Peyer's patch (tissue), 4 donors: ENCODE data around the gene FAM83F. TPM values are rescaled to one million over a fixed set of nuclear protein-coding genes. Genes with fewer than 3 reads are reported as not detected.

Experiments
- DNase-seq, 3 donors: peaks; one replicate each; pipeline ENCODE4 v3.0.0-alpha.2; 2017 to 2019
- H3K27ac ChIP-seq, 4 donors: fragments of 200-600 bp; sonication (generic); one replicate each; pipeline ENCODE4 v1.5.1; 2016 to 2019
- H3K27me3 ChIP-seq, 2 donors: fragments of 200-600 bp; sonication (generic); one replicate each; pipeline ENCODE4 v1.5.1; 2019
- H3K36me3 ChIP-seq, 3 donors: fragments of 200-600 bp; sonication (generic); one replicate each; pipeline ENCODE4 v1.5.1; 2016 to 2019
- H3K4me1 ChIP-seq, 4 donors: fragments of 200-600 bp; sonication (generic); one replicate each; pipeline ENCODE4 v1.5.1; 2016 to 2019
- H3K4me3 ChIP-seq, 4 donors: fragments of 200-600 bp; sonication (generic); 1 replicate in 3 of 4; 2 replicates in 1 of 4; pipeline ENCODE4 v1.5.1; 2016 to 2019; ENCODE audit warnings: mild to moderate bottlenecking in 1 of 4
- H3K9me3 ChIP-seq, 4 donors: fragments of 200-600 bp; sonication (generic); one replicate each; pipeline ENCODE4 v1.5.1; 2016 to 2019; ENCODE audit warnings: mild to moderate bottlenecking in 1 of 4
- POLR2A ChIP-seq, 2 donors: fragments of 450-650 bp; IDR thresholded peaks; one replicate each; pipeline ENCODE4 v1.5.1; 2017; ENCODE audit warnings: antibody characterized with exemption in 2 of 2, mild to moderate bottlenecking in 2 of 2, moderate library complexity in 2 of 2
- total RNA-seq, 4 donors: library from RNA; depleted of rRNA; stranded (reverse); fragments of >200 nt; gene quantifications; one replicate each; pipeline ENCODE4 v1.1.0, GENCODE V29; 2016
- TF ChIP-seq, protein P1 (sequence below), 6 experiments: fragments of 450-650 bp in 4 of 6; fragments of 200-600 bp in 2 of 6; sonication (generic) in 1 of 6; IDR thresholded peaks; one replicate each; pipeline ENCODE4 v1.5.1; 2017 to 2019; ENCODE audit warnings: antibody characterized with exemption in 6 of 6, mild to moderate bottlenecking in 3 of 6, moderate library complexity in 1 of 6

The FAM83F gene
- total RNA-seq, 4 donors from 2014 or later, result 9.9 to 66.0 (median 51.1) TPM

DNA sequence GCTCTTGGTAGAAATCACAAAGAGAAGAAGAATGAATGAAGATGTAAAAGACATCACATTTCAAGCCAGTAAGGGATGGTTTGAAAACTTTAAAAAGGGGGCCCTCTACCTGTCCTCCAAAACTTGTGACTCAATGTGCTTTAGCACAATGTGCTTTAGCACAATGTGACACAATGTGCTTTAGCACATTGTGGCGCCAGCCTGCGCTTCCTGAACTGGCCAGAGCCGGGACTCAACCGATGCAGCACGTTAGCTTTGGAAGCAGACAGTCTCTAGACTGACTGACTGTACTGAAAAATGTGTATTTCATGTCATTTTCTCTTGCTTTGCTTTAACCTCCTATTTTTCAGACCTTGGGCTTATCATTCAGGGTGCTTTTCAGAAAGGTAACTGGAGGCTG lies 63.5 kb downstream of the FAM83F start:
- H3K27me3 ChIP-seq, result no peaks in the 10 kb centered on the region
- no peaks in the 10 kb centered on the region for H3K36me3 ChIP-seq
- no peak overlapping the region for H3K27ac ChIP-seq
- no peaks in the 10 kb centered on the region for H3K9me3 ChIP-seq
- no peak for DNase-seq
- H3K4me3 ChIP-seq, result no peak overlapping the region
- peaks cover 0 to 17% (median 6%) of the 10 kb centered on the region in 4 donors for H3K4me1 ChIP-seq
- TF ChIP-seq, protein P1, sequence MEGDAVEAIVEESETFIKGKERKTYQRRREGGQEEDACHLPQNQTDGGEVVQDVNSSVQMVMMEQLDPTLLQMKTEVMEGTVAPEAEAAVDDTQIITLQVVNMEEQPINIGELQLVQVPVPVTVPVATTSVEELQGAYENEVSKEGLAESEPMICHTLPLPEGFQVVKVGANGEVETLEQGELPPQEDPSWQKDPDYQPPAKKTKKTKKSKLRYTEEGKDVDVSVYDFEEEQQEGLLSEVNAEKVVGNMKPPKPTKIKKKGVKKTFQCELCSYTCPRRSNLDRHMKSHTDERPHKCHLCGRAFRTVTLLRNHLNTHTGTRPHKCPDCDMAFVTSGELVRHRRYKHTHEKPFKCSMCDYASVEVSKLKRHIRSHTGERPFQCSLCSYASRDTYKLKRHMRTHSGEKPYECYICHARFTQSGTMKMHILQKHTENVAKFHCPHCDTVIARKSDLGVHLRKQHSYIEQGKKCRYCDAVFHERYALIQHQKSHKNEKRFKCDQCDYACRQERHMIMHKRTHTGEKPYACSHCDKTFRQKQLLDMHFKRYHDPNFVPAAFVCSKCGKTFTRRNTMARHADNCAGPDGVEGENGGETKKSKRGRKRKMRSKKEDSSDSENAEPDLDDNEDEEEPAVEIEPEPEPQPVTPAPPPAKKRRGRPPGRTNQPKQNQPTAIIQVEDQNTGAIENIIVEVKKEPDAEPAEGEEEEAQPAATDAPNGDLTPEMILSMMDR (IDR thresholded peaks at IDR 0.05), result no peak
- no peak for TF ChIP-seq POLR2A (IDR thresholded peaks at IDR 0.05)

DNA sequence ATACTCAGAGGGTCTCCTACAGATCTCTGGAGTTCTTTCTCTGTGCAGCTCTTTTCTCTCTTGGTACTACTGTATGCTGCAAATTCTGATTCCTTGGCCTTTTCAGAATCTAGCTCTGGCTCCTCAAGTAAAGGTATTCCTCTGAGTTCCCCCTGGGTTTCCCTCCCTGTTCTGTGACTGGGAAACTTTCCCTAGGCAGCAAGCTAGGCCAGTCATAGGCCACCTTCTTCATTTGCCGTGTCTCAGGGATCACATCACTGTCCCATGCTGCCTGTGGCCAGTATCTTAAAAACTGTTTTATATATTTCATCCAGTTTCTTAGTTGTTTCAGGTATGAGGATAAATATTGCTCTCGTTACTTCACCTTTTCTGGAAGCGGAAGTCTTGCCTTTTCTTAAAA lies 71.2 kb downstream of the FAM83F start:
- Histone ChIP-seq H3K27ac (no peak overlapping the region), H3K27me3 (no peaks in the 10 kb centered on the region), H3K36me3 (no peaks in the 10 kb centered on the region), H3K4me1 (peaks cover 0 to 6% (median 0%) of the 10 kb centered on the region in 4 donors), H3K9me3 (no peaks in the 10 kb centered on the region), H3K4me3 (no peak overlapping the region)
- TF ChIP-seq, protein P1 (IDR thresholded peaks at IDR 0.05), result no peak
- no peak for TF ChIP-seq POLR2A (IDR thresholded peaks at IDR 0.05)
- DNase-seq, result no peak

DNA sequence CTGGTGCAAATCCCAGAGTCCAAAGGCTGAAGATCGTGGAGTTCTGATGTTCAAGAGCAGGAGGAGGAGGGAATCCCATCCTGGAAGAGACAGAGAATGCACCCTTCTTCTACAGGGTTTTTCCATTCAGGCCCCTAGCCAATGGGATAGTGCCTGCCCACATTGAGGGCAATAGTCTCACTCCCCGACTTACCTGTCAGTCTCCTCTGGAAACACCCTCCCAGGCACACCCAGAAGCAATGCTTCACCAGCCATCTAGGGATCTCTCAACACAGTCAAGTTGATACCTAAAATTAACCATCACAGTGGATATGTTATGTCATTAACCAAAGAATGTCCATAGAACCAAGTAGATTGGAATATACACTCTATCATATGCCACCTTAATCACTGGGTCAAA lies 72.9 kb downstream of the FAM83F start:
- H3K4me1 ChIP-seq, result peaks cover 0 to 8% (median 0%) of the 10 kb centered on the region in 4 donors
- no peaks in the 10 kb centered on the region for H3K27me3 ChIP-seq
- DNase-seq, result no peak
- TF ChIP-seq, protein P1 (IDR thresholded peaks at IDR 0.05), result no peak
- no peak for TF ChIP-seq POLR2A (IDR thresholded peaks at IDR 0.05)
- no peaks in the 10 kb centered on the region for H3K9me3 ChIP-seq
- H3K36me3 ChIP-seq, result no peaks in the 10 kb centered on the region
- no peak overlapping the region for H3K4me3 ChIP-seq
- H3K27ac ChIP-seq, result no peak overlapping the region

DNA sequence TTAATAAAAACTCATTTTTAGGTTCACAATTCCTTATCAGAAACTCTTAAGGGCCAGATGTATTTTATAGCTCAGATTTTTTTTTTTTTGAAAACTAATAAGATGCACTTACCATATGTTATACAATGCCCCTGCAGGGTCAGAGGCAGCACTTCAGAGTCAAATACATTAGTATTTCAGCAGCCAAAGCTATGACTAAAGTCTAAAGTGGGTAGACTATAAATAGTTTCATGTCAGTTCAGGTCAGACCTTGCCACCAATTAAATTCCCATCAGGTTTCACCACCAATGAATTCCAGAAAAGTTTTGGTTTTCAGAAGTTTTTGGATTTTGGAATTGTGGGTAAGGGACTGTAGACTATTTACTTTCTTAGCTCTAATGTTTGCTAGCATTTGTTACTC lies 75.9 kb downstream of the FAM83F start:
- TF ChIP-seq, protein P1 (IDR thresholded peaks at IDR 0.05), result no peak
- no peak for TF ChIP-seq POLR2A (IDR thresholded peaks at IDR 0.05)
- peaks cover 0 to 8% (median 0%) of the 10 kb centered on the region in 4 donors for H3K4me1 ChIP-seq
- DNase-seq, result no peak
- no peaks in the 10 kb centered on the region for H3K36me3 ChIP-seq
- H3K27me3 ChIP-seq, result no peaks in the 10 kb centered on the region
- no peak overlapping the region for H3K27ac ChIP-seq
- no peaks in the 10 kb centered on the region for H3K9me3 ChIP-seq
- H3K4me3 ChIP-seq, result no peak overlapping the region

DNA sequence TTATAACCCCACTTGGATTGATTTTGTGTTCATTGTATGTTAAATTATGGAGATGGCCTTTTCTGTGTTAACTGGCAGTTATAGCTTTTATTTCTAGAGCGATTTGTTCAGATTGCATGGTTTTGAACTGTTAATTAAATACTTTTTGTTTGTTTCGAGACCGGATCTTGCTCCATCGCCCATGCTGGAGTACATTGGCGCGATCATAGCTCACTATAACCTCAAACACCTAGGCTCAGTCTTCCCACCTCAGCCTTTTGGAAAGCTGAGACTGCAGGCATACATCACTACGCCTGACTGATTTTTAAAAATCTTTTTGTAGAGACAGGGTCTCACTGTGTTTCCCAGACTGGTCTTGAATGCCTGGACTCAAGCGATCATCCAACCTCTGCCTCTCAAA lies 77.0 kb downstream of the FAM83F start:
- H3K27ac ChIP-seq, result no peak overlapping the region
- TF ChIP-seq POLR2A (IDR thresholded peaks at IDR 0.05), result no peak
- TF ChIP-seq, protein P1 (IDR thresholded peaks at IDR 0.05), result no peak
- no peaks in the 10 kb centered on the region for H3K9me3 ChIP-seq
- no peaks in the 10 kb centered on the region for H3K36me3 ChIP-seq
- H3K27me3 ChIP-seq, result no peaks in the 10 kb centered on the region
- DNase-seq, result no peak
- H3K4me1 ChIP-seq, result peaks cover 0 to 11% (median 0%) of the 10 kb centered on the region in 4 donors
- no peak overlapping the region for H3K4me3 ChIP-seq
